Activated CD4-positive, alpha-beta T cell treated with anti-CD3 and anti-CD28 coated beads, Interleukin-2, amount 50 U/mL, for 16 hours (primary cell): ENCODE measurements around the gene PHACTR3.

Experiments used
- DNase-seq: peaks from one replicate; pipeline ENCODE4 v3.0.0-alpha.2; 2020

The PHACTR3 gene

GRCh38 chr20:59756241-59756640 lies 151.9 kb downstream of the PHACTR3 start:
- no peak for DNase-seq

- no peak for DNase-seq
Measured at GRCh38 chr20:59764037-59764436, 159.7 kb downstream of the PHACTR3 start.

- DNase-seq, result no peak
Measured at GRCh38 chr20:59765599-59766177, 161.3 kb downstream of the PHACTR3 start.

GRCh38 chr20:59767656-59768055 lies 163.3 kb downstream of the PHACTR3 start:
- DNase-seq, result no peak

GRCh38 chr20:59770270-59770669 lies 165.9 kb downstream of the PHACTR3 start:
- no peak for DNase-seq

- no peak for DNase-seq
Measured at GRCh38 chr20:59770851-59771250, 166.5 kb downstream of the PHACTR3 start.

GRCh38 chr20:59771506-59772372 lies 167.4 kb downstream of the PHACTR3 start:
- no peak for DNase-seq

- no peak for DNase-seq
Measured at GRCh38 chr20:59772373-59772705, 168.0 kb downstream of the PHACTR3 start.

GRCh38 chr20:59772931-59773913 lies 168.9 kb downstream of the PHACTR3 start:
- DNase-seq, result no peak

GRCh38 chr20:59774204-59774641 lies 169.9 kb downstream of the PHACTR3 start:
- DNase-seq, result no peak

- DNase-seq, result no peak
Measured at GRCh38 chr20:59774921-59775686, 170.8 kb downstream of the PHACTR3 start.

GRCh38 chr20:59775687-59776055 lies 171.3 kb downstream of the PHACTR3 start:
- no peak for DNase-seq

GRCh38 chr20:59776059-59776603 lies 171.8 kb downstream of the PHACTR3 start:
- DNase-seq, result no peak

GRCh38 chr20:59776626-59777330 lies 172.4 kb downstream of the PHACTR3 start:
- DNase-seq, result no peak

GRCh38 chr20:59777331-59777725 lies 173.0 kb downstream of the PHACTR3 start:
- DNase-seq, result no peak

GRCh38 chr20:59777814-59778575 lies 173.7 kb downstream of the PHACTR3 start:
- no peak for DNase-seq

GRCh38 chr20:59778615-59779200 lies 174.4 kb downstream of the PHACTR3 start:
- DNase-seq, result no peak

GRCh38 chr20:59779656-59780380 lies 175.5 kb downstream of the PHACTR3 start:
- no peak for DNase-seq

- DNase-seq, result no peak
Measured at GRCh38 chr20:59780494-59781185, 176.3 kb downstream of the PHACTR3 start.
